Loucy (cell line): ENCODE measurements around the gene LHFPL6.

ENCODE experiments used
- CTCF ChIP-seq: fragments of 200-600 bp; sonication (generic); conservative IDR thresholded peaks from 2 replicates; pipeline ENCODE4 v1.5.1; 2014; ENCODE audit warnings: mild to moderate bottlenecking, antibody characterized with exemption, low read length
- EZH2phosphoT487 ChIP-seq: fragments of 200-600 bp; IDR thresholded peaks from 2 replicates; pipeline ENCODE4 v1.6.1; 2018; ENCODE audit warnings: antibody characterized with exemption, mild to moderate bottlenecking, moderate library complexity, borderline replicate concordance

DNA sequence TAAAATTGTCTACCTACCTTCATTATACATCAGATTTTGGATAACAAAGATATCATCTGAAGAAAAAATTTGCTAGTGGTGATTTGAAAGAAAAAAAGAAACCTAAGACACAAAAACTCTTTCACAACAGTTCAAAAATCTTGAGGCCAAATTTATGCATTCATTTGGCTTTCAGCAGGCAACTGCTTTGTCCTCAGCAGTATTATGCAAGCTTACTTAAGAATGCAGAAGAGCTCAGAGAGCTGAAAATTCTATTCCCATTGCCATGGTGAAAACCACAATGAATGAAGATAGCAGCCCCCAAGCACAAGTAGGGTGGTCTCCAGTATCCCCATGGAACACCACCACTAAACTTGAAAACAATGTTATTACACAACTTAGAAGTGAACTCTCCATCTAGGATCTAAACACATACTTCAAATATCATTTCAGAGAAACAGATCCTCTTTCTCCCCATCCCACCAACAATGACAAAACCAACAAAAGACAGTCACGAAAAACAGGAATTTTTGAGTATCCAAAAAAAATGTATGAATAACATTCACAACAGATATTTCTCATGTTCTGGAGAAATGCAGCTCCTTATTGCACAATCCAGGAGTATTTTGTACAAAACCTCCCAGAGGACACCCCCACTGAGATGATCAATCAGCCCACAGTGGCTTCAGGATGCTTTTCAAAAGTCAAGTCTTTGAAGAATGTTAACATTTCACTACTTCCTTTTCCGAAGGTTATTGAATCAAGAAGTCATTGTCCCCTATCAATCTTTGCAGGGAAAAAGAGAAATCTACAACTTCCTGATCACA is 192.7 kb downstream of the LHFPL6 start:
- no peak for TF ChIP-seq CTCF
- TF ChIP-seq EZH2phosphoT487 = no peak
